GM19035 (cell line): ENCODE results near the gene CENPW.

ENCODE experiments used
- ATAC-seq: cut with Tn5 transposase; IDR thresholded peaks from one replicate; pipeline ENCODE4 v1.9.1; 2021; ENCODE audit not compliant: unreplicated experiment

CENPW gene

GRCh38 chr6:126372626-126373025, 32.7 kb downstream of the CENPW start:
- no peak for ATAC-seq

GRCh38 chr6:126373344-126373743, 33.4 kb downstream of the CENPW start:
- ATAC-seq, result no peak

- ATAC-seq, result no peak
Observed at GRCh38 chr6:126374372-126374771, 34.5 kb downstream of the CENPW start.

GRCh38 chr6:126376682-126377081, 36.8 kb downstream of the CENPW start:
- ATAC-seq, result no peak

- ATAC-seq, result no peak
Observed at GRCh38 chr6:126377594-126378153, 37.8 kb downstream of the CENPW start.

GRCh38 chr6:126380072-126380583, 40.2 kb downstream of the CENPW start:
- no peak for ATAC-seq

- ATAC-seq, result no peak
Observed at GRCh38 chr6:126381498-126381897, 41.6 kb downstream of the CENPW start.

- ATAC-seq, result no peak
Observed at GRCh38 chr6:126383203-126383602, 43.3 kb downstream of the CENPW start.

GRCh38 chr6:126385536-126385935, 45.6 kb downstream of the CENPW start:
- no peak for ATAC-seq

GRCh38 chr6:126388104-126388598, 48.2 kb downstream of the CENPW start:
- no peak for ATAC-seq

- no peak for ATAC-seq
Observed at GRCh38 chr6:126396131-126396530, 56.2 kb downstream of the CENPW start.
